ENCODE data around the gene RAB3B. TPM values are rescaled to one million over a fixed set of nuclear protein-coding genes. Genes with fewer than 3 reads are reported as not detected.
A peak's percentile ranks its signal among the peaks of the same experiment; 100 is the strongest.

Gene RAB3B
- total RNA-seq, 1 donor from 2014 or later, result 3.4 TPM

- H3K4me3 ChIP-seq (ENCODE audit: low read depth, low read length), result no peak overlapping the region
- FAIRE-seq (no peak), DNase-seq (ENCODE audit: low read depth) (peak; percentile 30)
- no peak for TF ChIP-seq CTCF (IDR thresholded peaks at IDR 0.05; ENCODE audit: insufficient read depth, low read length, severe bottlenecking)
- no peaks in the 10 kb centered on the region for H3K27me3 ChIP-seq (ENCODE audit: control insufficient read depth, insufficient read depth, low read length)
- no peaks in the 10 kb centered on the region for H3K36me3 ChIP-seq (ENCODE audit: control insufficient read depth, insufficient read depth, low read length)
Observed at GRCh38 chr1:51941528-51941927, 49.0 kb downstream of the RAB3B start.

GRCh38 chr1:51937112-51937511 lies 53.4 kb downstream of the RAB3B start:
- Histone ChIP-seq H3K36me3 (ENCODE audit: control insufficient read depth, insufficient read depth, low read length) (no peaks in the 10 kb centered on the region), H3K4me3 (ENCODE audit: low read depth, low read length) (no peak overlapping the region), H3K27me3 (ENCODE audit: control insufficient read depth, insufficient read depth, low read length) (no peaks in the 10 kb centered on the region)
- no peak for TF ChIP-seq CTCF (IDR thresholded peaks at IDR 0.05; ENCODE audit: insufficient read depth, low read length, severe bottlenecking)
- FAIRE-seq (no peak), DNase-seq (ENCODE audit: low read depth) (no peak)

GRCh38 chr1:51936531-51936930 lies 54.0 kb downstream of the RAB3B start:
- DNase-seq (ENCODE audit: low read depth) (peak; percentile 47), FAIRE-seq (no peak)
- Histone ChIP-seq H3K27me3 (ENCODE audit: control insufficient read depth, insufficient read depth, low read length) (no peaks in the 10 kb centered on the region), H3K36me3 (ENCODE audit: control insufficient read depth, insufficient read depth, low read length) (no peaks in the 10 kb centered on the region), H3K4me3 (ENCODE audit: low read depth, low read length) (no peak overlapping the region)
- TF ChIP-seq CTCF (IDR thresholded peaks at IDR 0.05; ENCODE audit: insufficient read depth, low read length, severe bottlenecking), result no peak

GRCh38 chr1:51933344-51933743 lies 57.2 kb downstream of the RAB3B start:
- Histone ChIP-seq H3K4me3 (ENCODE audit: low read depth, low read length) (no peak overlapping the region), H3K27me3 (ENCODE audit: control insufficient read depth, insufficient read depth, low read length) (no peaks in the 10 kb centered on the region), H3K36me3 (ENCODE audit: control insufficient read depth, insufficient read depth, low read length) (no peaks in the 10 kb centered on the region)
- DNase-seq (ENCODE audit: low read depth), result no peak
- no peak for FAIRE-seq
- no peak for TF ChIP-seq CTCF (IDR thresholded peaks at IDR 0.05; ENCODE audit: insufficient read depth, low read length, severe bottlenecking)

DNA sequence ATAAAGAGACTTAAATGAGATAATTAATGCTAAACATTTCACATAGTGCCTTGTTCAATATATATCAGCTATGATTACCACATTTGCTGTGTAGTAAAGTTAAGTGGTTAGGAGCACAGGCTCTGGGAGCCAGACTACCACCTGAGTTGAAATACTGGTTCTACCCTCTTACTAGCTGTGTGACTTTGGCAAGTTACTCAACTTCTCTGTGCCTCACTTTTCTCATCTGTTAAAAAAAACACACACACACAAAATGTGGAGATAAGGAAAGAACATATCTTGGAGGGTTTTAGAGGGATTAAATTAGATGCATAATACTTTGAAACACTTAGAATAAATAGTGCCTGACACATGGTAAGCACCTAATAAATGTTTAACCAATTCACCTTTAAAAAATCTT lies 60.2 kb downstream of the RAB3B start:
- Histone ChIP-seq H3K27me3 (ENCODE audit: control insufficient read depth, insufficient read depth, low read length) (no peaks in the 10 kb centered on the region), H3K4me3 (ENCODE audit: low read depth, low read length) (no peak overlapping the region), H3K36me3 (ENCODE audit: control insufficient read depth, insufficient read depth, low read length) (no peaks in the 10 kb centered on the region)
- DNase-seq (ENCODE audit: low read depth) (no peak), FAIRE-seq (no peak)
- no peak for TF ChIP-seq CTCF (IDR thresholded peaks at IDR 0.05; ENCODE audit: insufficient read depth, low read length, severe bottlenecking)

DNA sequence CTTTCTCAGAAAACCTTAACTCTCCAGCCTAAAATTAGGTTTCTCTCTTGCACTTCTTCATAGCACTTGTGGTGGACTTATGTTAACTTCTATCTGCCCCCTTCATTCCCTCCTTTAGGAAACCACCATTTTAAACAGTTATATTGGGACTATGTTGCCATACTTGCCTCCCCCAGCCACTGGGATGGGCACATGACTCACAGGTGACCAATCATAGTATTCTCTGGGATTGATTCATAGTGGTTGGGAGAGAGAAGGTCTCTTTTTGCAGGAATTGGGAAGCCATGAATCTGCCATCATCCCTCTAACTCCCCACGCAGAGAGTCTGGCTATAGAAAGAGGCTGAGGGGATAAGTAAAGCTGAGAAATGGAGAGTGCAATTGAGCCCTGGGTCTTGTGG lies 61.6 kb downstream of the RAB3B start:
- H3K36me3 ChIP-seq (ENCODE audit: control insufficient read depth, insufficient read depth, low read length), result no peaks in the 10 kb centered on the region
- H3K4me3 ChIP-seq (ENCODE audit: low read depth, low read length), result no peak overlapping the region
- peak; percentile 23 for DNase-seq (ENCODE audit: low read depth)
- H3K27me3 ChIP-seq (ENCODE audit: control insufficient read depth, insufficient read depth, low read length), result no peaks in the 10 kb centered on the region
- no peak for TF ChIP-seq CTCF (IDR thresholded peaks at IDR 0.05; ENCODE audit: insufficient read depth, low read length, severe bottlenecking)
- no peak for FAIRE-seq

All from bronchial epithelial cell (primary cell).